Measurements from ENCODE around the gene MRPL20.

DNA sequence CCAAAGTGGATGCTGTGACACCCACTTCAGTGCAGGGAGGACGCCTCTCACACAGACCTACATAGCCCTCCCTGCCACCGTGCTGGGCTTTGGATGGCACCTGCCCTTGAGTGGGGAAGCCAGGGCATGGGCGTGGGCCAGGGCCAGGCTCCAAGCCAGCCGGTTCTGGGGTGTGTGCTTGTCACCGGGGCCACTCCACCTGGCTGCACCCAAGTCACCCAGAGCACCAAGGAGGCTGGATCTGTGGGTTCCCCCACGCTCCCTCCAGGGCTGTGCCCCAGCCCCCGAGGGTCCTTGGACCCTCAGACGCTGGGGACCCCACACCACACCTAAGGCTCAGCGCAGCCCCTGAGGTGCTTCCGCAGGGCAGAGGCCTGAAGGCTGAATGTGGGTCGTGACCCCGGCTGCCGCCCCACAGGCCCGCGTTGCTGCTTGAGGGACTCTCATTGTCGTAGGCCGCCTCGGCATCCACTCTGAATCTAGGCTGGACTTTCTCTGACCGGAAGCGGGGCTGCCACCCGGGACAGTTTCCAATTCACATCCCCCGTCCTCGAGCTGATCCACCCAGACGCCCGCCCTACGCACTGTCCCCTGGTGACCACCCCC, 50.2 kb downstream of the MRPL20 start:
- TF ChIP-seq, protein P1, sequence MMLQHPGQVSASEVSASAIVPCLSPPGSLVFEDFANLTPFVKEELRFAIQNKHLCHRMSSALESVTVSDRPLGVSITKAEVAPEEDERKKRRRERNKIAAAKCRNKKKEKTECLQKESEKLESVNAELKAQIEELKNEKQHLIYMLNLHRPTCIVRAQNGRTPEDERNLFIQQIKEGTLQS (IDR thresholded peaks at IDR 0.05), result no peak
- TF ChIP-seq, protein P2, sequence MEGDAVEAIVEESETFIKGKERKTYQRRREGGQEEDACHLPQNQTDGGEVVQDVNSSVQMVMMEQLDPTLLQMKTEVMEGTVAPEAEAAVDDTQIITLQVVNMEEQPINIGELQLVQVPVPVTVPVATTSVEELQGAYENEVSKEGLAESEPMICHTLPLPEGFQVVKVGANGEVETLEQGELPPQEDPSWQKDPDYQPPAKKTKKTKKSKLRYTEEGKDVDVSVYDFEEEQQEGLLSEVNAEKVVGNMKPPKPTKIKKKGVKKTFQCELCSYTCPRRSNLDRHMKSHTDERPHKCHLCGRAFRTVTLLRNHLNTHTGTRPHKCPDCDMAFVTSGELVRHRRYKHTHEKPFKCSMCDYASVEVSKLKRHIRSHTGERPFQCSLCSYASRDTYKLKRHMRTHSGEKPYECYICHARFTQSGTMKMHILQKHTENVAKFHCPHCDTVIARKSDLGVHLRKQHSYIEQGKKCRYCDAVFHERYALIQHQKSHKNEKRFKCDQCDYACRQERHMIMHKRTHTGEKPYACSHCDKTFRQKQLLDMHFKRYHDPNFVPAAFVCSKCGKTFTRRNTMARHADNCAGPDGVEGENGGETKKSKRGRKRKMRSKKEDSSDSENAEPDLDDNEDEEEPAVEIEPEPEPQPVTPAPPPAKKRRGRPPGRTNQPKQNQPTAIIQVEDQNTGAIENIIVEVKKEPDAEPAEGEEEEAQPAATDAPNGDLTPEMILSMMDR (IDR thresholded peaks at IDR 0.05; ENCODE audit: low read depth, low read length, missing input control), result no peak
- TF ChIP-seq RAD21 (IDR thresholded peaks at IDR 0.05), result no peak
- no peak for TF ChIP-seq JUND (IDR thresholded peaks at IDR 0.05)
- no peak for TF ChIP-seq FOXA1 (IDR thresholded peaks at IDR 0.05)
- TF ChIP-seq, protein P3, sequence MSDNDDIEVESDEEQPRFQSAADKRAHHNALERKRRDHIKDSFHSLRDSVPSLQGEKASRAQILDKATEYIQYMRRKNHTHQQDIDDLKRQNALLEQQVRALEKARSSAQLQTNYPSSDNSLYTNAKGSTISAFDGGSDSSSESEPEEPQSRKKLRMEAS (IDR thresholded peaks at IDR 0.05), result no peak
- TF ChIP-seq SP1 (IDR thresholded peaks at IDR 0.05), result no peak
- TF ChIP-seq TAF1 (conservative IDR thresholded peaks at IDR 0.05), result no peak
- TF ChIP-seq FOXA2 (IDR thresholded peaks at IDR 0.05), result no peak
- no peak for TF ChIP-seq RXRA (IDR thresholded peaks at IDR 0.05)
- TF ChIP-seq, protein P4, sequence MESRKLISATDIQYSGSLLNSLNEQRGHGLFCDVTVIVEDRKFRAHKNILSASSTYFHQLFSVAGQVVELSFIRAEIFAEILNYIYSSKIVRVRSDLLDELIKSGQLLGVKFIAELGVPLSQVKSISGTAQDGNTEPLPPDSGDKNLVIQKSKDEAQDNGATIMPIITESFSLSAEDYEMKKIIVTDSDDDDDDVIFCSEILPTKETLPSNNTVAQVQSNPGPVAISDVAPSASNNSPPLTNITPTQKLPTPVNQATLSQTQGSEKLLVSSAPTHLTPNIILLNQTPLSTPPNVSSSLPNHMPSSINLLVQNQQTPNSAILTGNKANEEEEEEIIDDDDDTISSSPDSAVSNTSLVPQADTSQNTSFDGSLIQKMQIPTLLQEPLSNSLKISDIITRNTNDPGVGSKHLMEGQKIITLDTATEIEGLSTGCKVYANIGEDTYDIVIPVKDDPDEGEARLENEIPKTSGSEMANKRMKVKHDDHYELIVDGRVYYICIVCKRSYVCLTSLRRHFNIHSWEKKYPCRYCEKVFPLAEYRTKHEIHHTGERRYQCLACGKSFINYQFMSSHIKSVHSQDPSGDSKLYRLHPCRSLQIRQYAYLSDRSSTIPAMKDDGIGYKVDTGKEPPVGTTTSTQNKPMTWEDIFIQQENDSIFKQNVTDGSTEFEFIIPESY (IDR thresholded peaks at IDR 0.05), result no peak
- no peak for TF ChIP-seq EGR1 (IDR thresholded peaks at IDR 0.05; ENCODE audit: low read depth in 2 of 2)

All from liver (tissue), 3 donors.